HEK293 (cell line): ENCODE results near the gene SIGLEC8.

Experiments used
- CTCF ChIA-PET: fragments of 350-600 bp; formaldehyde crosslinking; extraction: SDS; loops from one replicate; lab custom pipeline; 2021; ENCODE audit warnings: antibody characterized with exemption; lab: Yijun Ruan, JAX
- POLR2A ChIA-PET: fragments of 300-600 bp; formaldehyde crosslinking; extraction: SDS; loops from one replicate; lab custom pipeline; 2020; ENCODE audit warnings: antibody characterized with exemption, inconsistent platforms; lab: Yijun Ruan, JAX
- H3K27ac ChIP-seq: fragments of 200-500 bp; sonication (Bioruptor generic); 2 replicates; pipeline ENCODE4 v1.5.1; 2014; ENCODE audit warnings: low read depth, low read length, control low read depth, inconsistent platforms; ENCODE audit errors: extremely low read depth
- H3K36me3 ChIP-seq, 2 experiments: fragments of 200-500 bp in 1 of 2; sonication (Bioruptor generic) in 1 of 2; 1 replicate in 1 of 2; 2 replicates in 1 of 2; pipeline ENCODE4 v1.5.1; 2014 to 2017; ENCODE audit warnings: inconsistent platforms in 2 of 2, low read length in 2 of 2; ENCODE audit not compliant: control insufficient read depth in 2 of 2, insufficient read depth in 1 of 2
- H3K4me1 ChIP-seq: fragments of 200-500 bp; sonication (Bioruptor generic); 2 replicates; pipeline ENCODE4 v1.5.1; 2014; ENCODE audit warnings: mild to moderate bottlenecking, low read length, inconsistent platforms; ENCODE audit not compliant: control insufficient read depth, insufficient read depth
- H3K4me3 ChIP-seq: 2 replicates; pipeline ENCODE4 v1.5.1; 2011; ENCODE audit warnings: low read depth, mild to moderate bottlenecking, control low read depth, low read length, moderate library complexity
- H3K9me3 ChIP-seq: fragments of 200-500 bp; sonication (Bioruptor generic); 2 replicates; pipeline ENCODE4 v1.5.1; 2014; ENCODE audit warnings: low read depth, low read length, inconsistent platforms; ENCODE audit not compliant: control insufficient read depth, insufficient read depth
- GLI4 ChIP-seq: fragments of 450-650 bp; formaldehyde crosslinking; IDR thresholded peaks from 2 replicates; pipeline ENCODE4 v1.5.1; 2016; ENCODE audit warnings: missing biosample characterization, missing genetic modification characterization
- HOXC10 ChIP-seq: sonication (generic); formaldehyde crosslinking; IDR thresholded peaks from 2 replicates; pipeline ENCODE4 v1.8.1; 2023; ENCODE audit warnings: mild to moderate bottlenecking, missing genetic modification reagents
- HOXD13 ChIP-seq: sonication (generic); formaldehyde crosslinking; IDR thresholded peaks from 2 replicates; pipeline ENCODE4 v1.8.0; 2022; ENCODE audit warnings: missing genetic modification reagents, borderline replicate concordance
- PRDM10 ChIP-seq: fragments of 450-650 bp; formaldehyde crosslinking; IDR thresholded peaks from 2 replicates; pipeline ENCODE4 v1.5.1; 2016; ENCODE audit warnings: missing biosample characterization, missing genetic modification characterization
- PRDM2 ChIP-seq: fragments of 450-650 bp; formaldehyde crosslinking; IDR thresholded peaks from 2 replicates; pipeline ENCODE4 v1.5.1; 2016; ENCODE audit warnings: missing biosample characterization, missing genetic modification characterization, borderline replicate concordance
- PRDM4 ChIP-seq: fragments of 450-650 bp; formaldehyde crosslinking; IDR thresholded peaks from 2 replicates; pipeline ENCODE4 v1.5.1; 2017; ENCODE audit warnings: missing biosample characterization, missing genetic modification characterization
- SCRT2 ChIP-seq: fragments of 450-650 bp; formaldehyde crosslinking; IDR thresholded peaks from 2 replicates; pipeline ENCODE4 v1.5.1; 2016; ENCODE audit warnings: missing biosample characterization, missing genetic modification characterization
- YY1 ChIP-seq: fragments of 450-650 bp; formaldehyde crosslinking; IDR thresholded peaks from 2 replicates; pipeline ENCODE4 v1.5.1; 2018; ENCODE audit warnings: missing biosample characterization, missing genetic modification characterization
- ZNF10 ChIP-seq: fragments of 450-650 bp; formaldehyde crosslinking; IDR thresholded peaks from 2 replicates; pipeline ENCODE4 v1.5.1; 2017; ENCODE audit warnings: missing biosample characterization, missing genetic modification characterization
- ZNF157 ChIP-seq: fragments of 450-650 bp; formaldehyde crosslinking; IDR thresholded peaks from 2 replicates; pipeline ENCODE4 v1.5.1; 2016; ENCODE audit warnings: missing biosample characterization, missing genetic modification characterization
- ZNF266 ChIP-seq: fragments of 450-650 bp; formaldehyde crosslinking; IDR thresholded peaks from 2 replicates; pipeline ENCODE4 v1.5.1; 2016; ENCODE audit warnings: missing biosample characterization, missing genetic modification characterization, low read depth
- ZNF391 ChIP-seq: fragments of 450-650 bp; formaldehyde crosslinking; IDR thresholded peaks from 2 replicates; pipeline ENCODE4 v1.5.1; 2016; ENCODE audit warnings: low read depth, missing biosample characterization, missing genetic modification characterization, borderline replicate concordance
- ZNF510 ChIP-seq: fragments of 450-650 bp; formaldehyde crosslinking; IDR thresholded peaks from 2 replicates; pipeline ENCODE4 v1.5.1; 2018; ENCODE audit warnings: mild to moderate bottlenecking, missing genetic modification characterization, missing biosample characterization; ENCODE audit not compliant: insufficient replicate concordance
- ZNF571 ChIP-seq: fragments of 450-650 bp; formaldehyde crosslinking; IDR thresholded peaks from 2 replicates; pipeline ENCODE4 v1.5.0; 2017; ENCODE audit warnings: missing biosample characterization, missing genetic modification characterization
- ZNF658 ChIP-seq: fragments of 450-650 bp; formaldehyde crosslinking; IDR thresholded peaks from 2 replicates; pipeline ENCODE4; 2016; ENCODE audit warnings: missing biosample characterization, missing genetic modification characterization
- ZNF677 ChIP-seq: fragments of 450-650 bp; IDR thresholded peaks from 2 replicates; pipeline ENCODE4 v1.5.0; 2018; ENCODE audit warnings: missing biosample characterization, mild to moderate bottlenecking, missing genetic modification characterization, moderate library complexity
- ZNF843 ChIP-seq: fragments of 450-650 bp; formaldehyde crosslinking; IDR thresholded peaks from 2 replicates; pipeline ENCODE4 v1.5.1; 2016; ENCODE audit warnings: missing biosample characterization, missing genetic modification characterization
- TF ChIP-seq, protein P1 (sequence below): fragments of 450-650 bp; formaldehyde crosslinking; IDR thresholded peaks from 2 replicates; pipeline ENCODE4 v1.5.1; 2017; ENCODE audit warnings: missing biosample characterization, missing genetic modification characterization

SIGLEC8 gene

GRCh38 chr19:51462276-51462675 is 4.0 kb upstream of the SIGLEC8 start:
- CTCF ChIA-PET = interaction anchor here (0.5 to 3.9 kb wide), 4 partner anchors 10 to 193 kb away, joined by 3 to 21 read pairs (median 4); no protein-coding TSS in a partner anchor
- no peak for TF ChIP-seq ZNF677 (tag by site-specific recombination)
- no peak for TF ChIP-seq HOXD13 (CRISPR knock-in tag)
- TF ChIP-seq GLI4 (tag by site-specific recombination) = no peak
- TF ChIP-seq ZNF391 (tag by site-specific recombination) = no peak
- no peak for TF ChIP-seq ZNF10 (tag by site-specific recombination)
- TF ChIP-seq HOXC10 = no peak
- no peak for TF ChIP-seq ZNF157 (tag by site-specific recombination)
- TF ChIP-seq ZNF571 = no peak
- no peak for TF ChIP-seq PRDM4 (tag by site-specific recombination)
- TF ChIP-seq YY1 = no peak
- TF ChIP-seq PRDM2 (tag by site-specific recombination) = no peak
- no peak for TF ChIP-seq ZNF843 (tag by site-specific recombination)
- no peak for TF ChIP-seq ZNF658
- TF ChIP-seq PRDM10 = no peak
- TF ChIP-seq ZNF266 = no peak
- no peak for TF ChIP-seq SCRT2 (tag by site-specific recombination)
- no peak for TF ChIP-seq ZNF510 (tag by site-specific recombination)
- TF ChIP-seq, protein P1, sequence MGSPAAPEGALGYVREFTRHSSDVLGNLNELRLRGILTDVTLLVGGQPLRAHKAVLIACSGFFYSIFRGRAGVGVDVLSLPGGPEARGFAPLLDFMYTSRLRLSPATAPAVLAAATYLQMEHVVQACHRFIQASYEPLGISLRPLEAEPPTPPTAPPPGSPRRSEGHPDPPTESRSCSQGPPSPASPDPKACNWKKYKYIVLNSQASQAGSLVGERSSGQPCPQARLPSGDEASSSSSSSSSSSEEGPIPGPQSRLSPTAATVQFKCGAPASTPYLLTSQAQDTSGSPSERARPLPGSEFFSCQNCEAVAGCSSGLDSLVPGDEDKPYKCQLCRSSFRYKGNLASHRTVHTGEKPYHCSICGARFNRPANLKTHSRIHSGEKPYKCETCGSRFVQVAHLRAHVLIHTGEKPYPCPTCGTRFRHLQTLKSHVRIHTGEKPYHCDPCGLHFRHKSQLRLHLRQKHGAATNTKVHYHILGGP = no peak
- Histone ChIP-seq H3K36me3 (no peaks in the 10 kb centered on the region), H3K9me3 (no peaks in the 10 kb centered on the region), H3K4me3 (no peak overlapping the region), H3K4me1 (no peaks in the 10 kb centered on the region), H3K27ac (no peak overlapping the region)
- POLR2A ChIA-PET = no interaction called here
